SK-N-SH (cell line): ENCODE data around the gene SPRYD3. TPM values are rescaled to one million over a fixed set of nuclear protein-coding genes. Genes with fewer than 3 reads are reported as not detected.
A peak's percentile ranks its signal among the peaks of the same experiment; 100 is the strongest.

Experiments
- CTCF ChIA-PET: fragments of 300-600, 350-600 bp; formaldehyde crosslinking; extraction: SDS; loops from one replicate; lab custom pipeline; 2021; lab: Yijun Ruan, JAX
- POLR2A ChIA-PET: fragments of 350-600 bp; sonication (Branson Sonifier 250); formaldehyde crosslinking; extraction: SDS; loops from one replicate; lab custom pipeline; 2020; ENCODE audit warnings: antibody characterized with exemption, inconsistent platforms; lab: Yijun Ruan, JAX
- DNase-seq: peaks from one replicate; pipeline ENCODE4 v3.0.0; 2012
- H2AFZ ChIP-seq: fragments of 200-600 bp; sonication (generic); 2 replicates; pipeline ENCODE4 v1.8.1; 2016; ENCODE audit warnings: antibody characterized with exemption, mild to moderate bottlenecking, low read depth
- H3F3A ChIP-seq: fragments of 200-600 bp; sonication (generic); replicated peaks from 2 replicates; pipeline ENCODE3; 2016; ENCODE audit warnings: antibody characterized with exemption, mild to moderate bottlenecking; ENCODE audit not compliant: insufficient read depth
- H3K27ac ChIP-seq, 2 experiments: fragments of 200-500 bp in 1 of 2; fragments of 200-600 bp in 1 of 2; sonication (Bioruptor generic) in 1 of 2; sonication (generic), shearing (Covaris generic) in 1 of 2; 2 replicates each; pipeline versions ENCODE4 v1.5.1 to v1.6.1; 2014 to 2016; ENCODE audit warnings: low read depth in 2 of 2, inconsistent platforms in 1 of 2, low read length in 1 of 2, mild to moderate bottlenecking in 1 of 2, mixed read lengths in 1 of 2
- H3K27me3 ChIP-seq: fragments of 200-600 bp; sonication (generic), shearing (Covaris generic); 2 replicates; pipeline ENCODE4 v1.6.1; 2016; ENCODE audit warnings: mixed run types; ENCODE audit not compliant: insufficient read depth
- H3K36me3 ChIP-seq, 2 experiments: fragments of 200-500 bp in 1 of 2; fragments of 200-600 bp in 1 of 2; sonication (Bioruptor generic) in 1 of 2; sonication (generic) in 1 of 2; replicated peaks in 1 of 2; 2 replicates each; pipeline versions ENCODE3 to v1.5.1; 2014 to 2016; ENCODE audit warnings: low read length in 1 of 2, mild to moderate bottlenecking in 1 of 2; ENCODE audit not compliant: insufficient read depth in 2 of 2, control insufficient read depth in 1 of 2
- H3K4me1 ChIP-seq, 2 experiments: fragments of 200-500 bp in 1 of 2; fragments of 200-600 bp in 1 of 2; sonication (Bioruptor generic) in 1 of 2; sonication (generic), shearing (Covaris generic) in 1 of 2; 2 replicates each; pipeline versions ENCODE4 v1.5.1 to v1.6.1; 2014 to 2016; ENCODE audit warnings: low read depth in 1 of 2, low read length in 1 of 2, mixed run types in 1 of 2; ENCODE audit not compliant: insufficient read depth in 2 of 2, control insufficient read depth in 1 of 2
- H3K4me2 ChIP-seq: fragments of 200-600 bp; sonication (generic), shearing (Covaris generic); 2 replicates; pipeline ENCODE4 v1.6.1; 2017; ENCODE audit warnings: mixed run types
- H3K4me3 ChIP-seq, 2 experiments: fragments of 200-500 bp in 1 of 2; fragments of 200-600 bp in 1 of 2; sonication (Bioruptor generic) in 1 of 2; sonication (generic), shearing (Covaris generic) in 1 of 2; 2 replicates each; pipeline versions ENCODE4 v1.5.1 to v1.8.1; 2014 to 2016; ENCODE audit warnings: low read depth in 2 of 2, inconsistent platforms in 1 of 2, low read length in 1 of 2, mild to moderate bottlenecking in 1 of 2, mixed read lengths in 1 of 2, moderate library complexity in 1 of 2
- H3K79me2 ChIP-seq: fragments of 200-600 bp; sonication (generic); 2 replicates; pipeline ENCODE4 v1.8.1; 2017; ENCODE audit warnings: mild to moderate bottlenecking; ENCODE audit not compliant: insufficient read depth
- H3K9ac ChIP-seq: fragments of 200-600 bp; sonication (generic); 2 replicates; pipeline ENCODE4 v1.6.1; 2017; ENCODE audit warnings: mixed run types
- H3K9me2 ChIP-seq: fragments of 200-600 bp; sonication (generic); 2 replicates; pipeline ENCODE4 v1.6.1; 2017; ENCODE audit warnings: mixed run types
- H3K9me3 ChIP-seq: fragments of 200-600 bp; sonication (generic); 2 replicates; pipeline ENCODE4 v1.6.1; 2017; ENCODE audit warnings: mixed run types, mild to moderate bottlenecking, moderate library complexity
- H4K20me1 ChIP-seq: fragments of 200-600 bp; sonication (generic); 2 replicates; pipeline ENCODE4 v1.6.1; 2017; ENCODE audit warnings: mild to moderate bottlenecking, mixed run types; ENCODE audit not compliant: insufficient read depth
- CHD2 ChIP-seq: fragments of 150-350 bp; IDR thresholded peaks from 2 replicates; pipeline ENCODE4 v1.6.1; 2018; ENCODE audit warnings: low read length; ENCODE audit not compliant: partially characterized antibody
- ELF1 ChIP-seq: IDR thresholded peaks from 2 replicates; pipeline ENCODE4 v1.4.0; 2012
- EP300 ChIP-seq, 2 experiments: IDR thresholded peaks; 2 replicates each; pipeline versions ENCODE4 v1.4.0 to v1.6.1; 2012; ENCODE audit warnings: borderline replicate concordance in 1 of 2, low read depth in 1 of 2, low read length in 1 of 2
- EZH2phosphoT487 ChIP-seq: fragments of 200-600 bp; sonication (generic); IDR thresholded peaks from 2 replicates; pipeline ENCODE4 v1.6.1; 2017; ENCODE audit warnings: low read depth, mixed run types, mild to moderate bottlenecking, antibody characterized with exemption, moderate library complexity, borderline replicate concordance
- FOXJ3 ChIP-seq: sonication (generic); formaldehyde crosslinking; IDR thresholded peaks from 2 replicates; pipeline ENCODE4 v1.5.1; 2020; ENCODE audit warnings: mild to moderate bottlenecking, missing genetic modification reagents
- GABPA ChIP-seq: IDR thresholded peaks from 2 replicates; pipeline ENCODE4 v1.4.0; 2012; ENCODE audit warnings: low read depth, mild to moderate bottlenecking
- MEF2A ChIP-seq: IDR thresholded peaks from 2 replicates; pipeline ENCODE4 v1.4.0; 2012; ENCODE audit warnings: low read depth, borderline replicate concordance
- MXI1 ChIP-seq: IDR thresholded peaks from 2 replicates; pipeline ENCODE4 v1.6.1; 2012; ENCODE audit warnings: mild to moderate bottlenecking, low read depth, low read length, improper control_type of control experiment
- NFIC ChIP-seq: IDR thresholded peaks from 2 replicates; pipeline ENCODE4 v1.4.0; 2012; ENCODE audit warnings: borderline replicate concordance
- NRF1 ChIP-seq: IDR thresholded peaks from 2 replicates; pipeline ENCODE4 v1.6.1; 2012; ENCODE audit warnings: low read depth, mild to moderate bottlenecking, low read length
- POLR2AphosphoS5 ChIP-seq: IDR thresholded peaks from 2 replicates; pipeline ENCODE4 v1.6.1; 2012; ENCODE audit warnings: low read depth, low read length
- RFX5 ChIP-seq: IDR thresholded peaks from 2 replicates; pipeline ENCODE4 v1.6.1; 2012; ENCODE audit warnings: mild to moderate bottlenecking, improper control_type of control experiment, low read length
- RXRA ChIP-seq: IDR thresholded peaks from 2 replicates; pipeline ENCODE4 v1.4.0; 2012; ENCODE audit warnings: low read depth, mild to moderate bottlenecking, borderline replicate concordance
- TAF1 ChIP-seq: IDR thresholded peaks from 2 replicates; pipeline ENCODE4 v1.6.1; 2012; ENCODE audit warnings: low read depth, mild to moderate bottlenecking, low read length, moderate library complexity, borderline replicate concordance
- TCF12 ChIP-seq: IDR thresholded peaks from 2 replicates; pipeline ENCODE4 v1.4.0; 2012
- TEAD4 ChIP-seq: IDR thresholded peaks from 2 replicates; pipeline ENCODE4 v1.4.0; 2012; ENCODE audit warnings: mild to moderate bottlenecking, borderline replicate concordance; ENCODE audit not compliant: insufficient read depth
- YY1 ChIP-seq: IDR thresholded peaks from 2 replicates; pipeline ENCODE4 v1.4.0; 2012; ENCODE audit warnings: low read depth, mild to moderate bottlenecking
- WGBS: methylation state at CpG from one replicate; pipeline ENCODE4 v1.1.6; 2017; ENCODE audit warnings: low lambda C conversion rate; 5-methylcytosine and 5-hydroxymethylcytosine counted together
- polyA plus RNA-seq, 3 experiments: library from polyadenylated mRNA; depleted of rRNA; stranded (reverse); fragments of >200 nt; gene quantifications; 2 replicates each; pipeline ENCODE4 v1.2.3, GENCODE V29; 2012
- TF ChIP-seq, protein P1 (sequence below): IDR thresholded peaks from 2 replicates; pipeline ENCODE4; 2012
- TF ChIP-seq, protein P2 (sequence below): IDR thresholded peaks from 2 replicates; pipeline ENCODE4 v1.6.1; 2012; ENCODE audit warnings: mild to moderate bottlenecking, low read depth, low read length, moderate library complexity
- TF ChIP-seq, protein P3 (sequence below): IDR thresholded peaks from 2 replicates; pipeline ENCODE4 v1.4.0; 2012; ENCODE audit warnings: low read depth
- TF ChIP-seq, protein P4 (sequence below): fragments of 150-350 bp; IDR thresholded peaks from 2 replicates; pipeline ENCODE4 v1.6.1; 2016; ENCODE audit warnings: mild to moderate bottlenecking, low read depth, low read length
- TF ChIP-seq, protein P5 (sequence below): fragments of 150-350 bp; IDR thresholded peaks from 2 replicates; pipeline ENCODE4 v1.6.1; 2017; ENCODE audit warnings: antibody characterized with exemption, low read length, low read depth, borderline replicate concordance

SPRYD3 gene, protein sequence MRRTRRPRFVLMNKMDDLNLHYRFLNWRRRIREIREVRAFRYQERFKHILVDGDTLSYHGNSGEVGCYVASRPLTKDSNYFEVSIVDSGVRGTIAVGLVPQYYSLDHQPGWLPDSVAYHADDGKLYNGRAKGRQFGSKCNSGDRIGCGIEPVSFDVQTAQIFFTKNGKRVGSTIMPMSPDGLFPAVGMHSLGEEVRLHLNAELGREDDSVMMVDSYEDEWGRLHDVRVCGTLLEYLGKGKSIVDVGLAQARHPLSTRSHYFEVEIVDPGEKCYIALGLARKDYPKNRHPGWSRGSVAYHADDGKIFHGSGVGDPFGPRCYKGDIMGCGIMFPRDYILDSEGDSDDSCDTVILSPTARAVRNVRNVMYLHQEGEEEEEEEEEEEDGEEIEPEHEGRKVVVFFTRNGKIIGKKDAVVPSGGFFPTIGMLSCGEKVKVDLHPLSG
- 20.3 and 25.8 TPM in 2 replicates for polyA plus RNA-seq (2012; rRNA removed)
- 14.7 and 19.4 TPM in 2 replicates for polyA plus RNA-seq (2012; cell fraction: cytosol; rRNA removed)
- 20.4 and 23.9 TPM in 2 replicates for polyA plus RNA-seq (2012; cell fraction: nucleus; rRNA removed)

DNA sequence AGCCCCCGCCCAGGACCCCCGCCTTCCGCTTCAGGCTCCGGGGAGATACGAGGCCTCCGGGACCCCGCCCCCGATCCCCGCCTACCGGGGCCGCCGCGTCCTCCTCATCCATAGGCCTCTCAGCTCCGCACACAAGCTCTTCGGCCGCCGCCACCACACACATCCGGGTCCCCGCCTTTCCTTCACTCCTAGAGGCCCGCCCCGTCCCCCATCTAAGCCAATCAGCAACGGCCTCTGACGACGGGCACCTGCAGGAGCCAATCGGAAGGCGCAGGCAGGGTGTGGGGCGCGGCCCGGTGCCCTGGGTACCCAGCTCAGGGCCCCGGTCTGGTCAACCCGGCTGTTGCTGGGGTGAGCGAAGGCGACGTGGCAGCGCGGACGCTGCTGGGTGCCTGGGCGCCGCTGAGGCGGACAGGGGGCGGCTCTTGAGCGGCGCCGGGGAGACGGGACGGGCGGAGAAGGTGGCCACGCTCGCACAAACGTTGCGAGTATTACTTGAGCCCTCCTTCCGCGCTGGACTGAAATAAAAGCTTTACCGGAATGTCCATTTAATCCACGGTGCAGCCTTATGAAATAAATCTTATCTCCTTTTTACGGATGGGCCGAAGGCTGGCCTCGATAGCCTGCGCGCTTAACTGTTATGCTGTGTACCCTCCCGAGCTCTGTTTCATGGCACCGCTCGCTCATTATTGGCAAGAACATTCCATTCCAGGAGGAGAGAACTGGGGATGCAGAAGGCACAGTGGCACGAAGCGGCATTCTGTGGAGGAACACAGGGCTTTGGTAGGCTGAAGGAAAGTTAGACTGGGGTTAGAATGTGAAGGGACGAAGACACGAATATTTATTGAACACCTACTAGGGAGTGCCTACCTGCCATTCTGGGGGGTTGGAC, at the start of gene SPRYD3:
TSS of gene SPRYD3 (minus strand) at position 165 of the 892 bp plus-strand sequence. CDS start at position 108, 57 bp downstream.
- H3K9ac ChIP-seq: peak within 1 kb of the TSS; percentile 83
- ChIA-PET POLR2A (interaction anchor here (0.5 to 2.0 kb wide), 11 partner anchors 10 to 101 kb away, joined by 3 to 10 read pairs (median 4); partner anchors contain the start of genes CSAD, IGFBP6, SOAT2 and ZNF740), CTCF (interaction anchor here (0.6 to 8.8 kb wide), 11 partner anchors 11 to 172 kb away, joined by 3 to 130 read pairs (median 5); partner anchors contain the start of gene IGFBP6)
- H3K4me3 ChIP-seq: peak within 1 kb of the TSS; percentile 55 to 72
- H3K27ac ChIP-seq: peak within 1 kb of the TSS; percentile 94 to 96
- H3F3A ChIP-seq: peaks cover 24% of the 10 kb centered on the region
- H3K79me2 ChIP-seq: peaks cover 35% of the 10 kb centered on the region
- no peaks in the 10 kb centered on the region for H3K9me2 ChIP-seq
- H3K9me3 ChIP-seq: no peaks in the 10 kb centered on the region
- DNase-seq: peak; percentile 100
- H2AFZ ChIP-seq: peak within 1 kb of the TSS; percentile 68
- H4K20me1 ChIP-seq: no peaks in the 10 kb centered on the region
- peak within 1 kb of the TSS; percentile 99 for H3K4me2 ChIP-seq
- 6% methylated on average over 36 of the region's 67 CpGs for WGBS
- H3K4me1 ChIP-seq: peaks cover 7 to 14% of the 10 kb centered on the region in 2 experiments; a peak in 2 of 4 replicates
- no peaks in the 10 kb centered on the region for H3K27me3 ChIP-seq
- peaks cover 15 to 20% of the 10 kb centered on the region in 2 experiments for H3K36me3 ChIP-seq
- TF ChIP-seq RFX5 (peak; percentile 86), MEF2A (no peak), GABPA (peak; percentile 54), MXI1 (no peak; the same call in 1 of the 2 replicates), POLR2AphosphoS5 (peak; percentile 88), CHD2 (peak; percentile 91), NRF1 (no peak), TAF1 (peak; percentile 68; the same call in 1 of the 2 replicates), FOXJ3 (no peak), EP300 (IDR thresholded peaks at IDR 0.05; ENCODE audit: borderline replicate concordance in 1 of 2, low read depth in 1 of 2, low read length in 1 of 2) (no peak; a peak in 1 of 4 replicates), EZH2phosphoT487 (no peak), TEAD4 (0 out of 2 replicates have a peak, but pooled peaks have one; percentile 6), TCF12 (no peak; the same call in 1 of the 2 replicates), RXRA (0 out of 2 replicates have a peak, but pooled peaks have one; percentile 17), YY1 (0 out of 2 replicates have a peak, but pooled peaks have one; percentile 59), NFIC (no peak), ELF1 (peak; percentile 73)
- TF ChIP-seq, protein P1, sequence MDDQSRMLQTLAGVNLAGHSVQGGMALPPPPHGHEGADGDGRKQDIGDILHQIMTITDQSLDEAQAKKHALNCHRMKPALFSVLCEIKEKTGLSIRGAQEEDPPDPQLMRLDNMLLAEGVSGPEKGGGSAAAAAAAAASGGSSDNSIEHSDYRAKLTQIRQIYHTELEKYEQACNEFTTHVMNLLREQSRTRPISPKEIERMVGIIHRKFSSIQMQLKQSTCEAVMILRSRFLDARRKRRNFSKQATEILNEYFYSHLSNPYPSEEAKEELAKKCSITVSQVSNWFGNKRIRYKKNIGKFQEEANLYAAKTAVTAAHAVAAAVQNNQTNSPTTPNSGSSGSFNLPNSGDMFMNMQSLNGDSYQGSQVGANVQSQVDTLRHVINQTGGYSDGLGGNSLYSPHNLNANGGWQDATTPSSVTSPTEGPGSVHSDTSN: peak; percentile 100
- TF ChIP-seq, protein P2, sequence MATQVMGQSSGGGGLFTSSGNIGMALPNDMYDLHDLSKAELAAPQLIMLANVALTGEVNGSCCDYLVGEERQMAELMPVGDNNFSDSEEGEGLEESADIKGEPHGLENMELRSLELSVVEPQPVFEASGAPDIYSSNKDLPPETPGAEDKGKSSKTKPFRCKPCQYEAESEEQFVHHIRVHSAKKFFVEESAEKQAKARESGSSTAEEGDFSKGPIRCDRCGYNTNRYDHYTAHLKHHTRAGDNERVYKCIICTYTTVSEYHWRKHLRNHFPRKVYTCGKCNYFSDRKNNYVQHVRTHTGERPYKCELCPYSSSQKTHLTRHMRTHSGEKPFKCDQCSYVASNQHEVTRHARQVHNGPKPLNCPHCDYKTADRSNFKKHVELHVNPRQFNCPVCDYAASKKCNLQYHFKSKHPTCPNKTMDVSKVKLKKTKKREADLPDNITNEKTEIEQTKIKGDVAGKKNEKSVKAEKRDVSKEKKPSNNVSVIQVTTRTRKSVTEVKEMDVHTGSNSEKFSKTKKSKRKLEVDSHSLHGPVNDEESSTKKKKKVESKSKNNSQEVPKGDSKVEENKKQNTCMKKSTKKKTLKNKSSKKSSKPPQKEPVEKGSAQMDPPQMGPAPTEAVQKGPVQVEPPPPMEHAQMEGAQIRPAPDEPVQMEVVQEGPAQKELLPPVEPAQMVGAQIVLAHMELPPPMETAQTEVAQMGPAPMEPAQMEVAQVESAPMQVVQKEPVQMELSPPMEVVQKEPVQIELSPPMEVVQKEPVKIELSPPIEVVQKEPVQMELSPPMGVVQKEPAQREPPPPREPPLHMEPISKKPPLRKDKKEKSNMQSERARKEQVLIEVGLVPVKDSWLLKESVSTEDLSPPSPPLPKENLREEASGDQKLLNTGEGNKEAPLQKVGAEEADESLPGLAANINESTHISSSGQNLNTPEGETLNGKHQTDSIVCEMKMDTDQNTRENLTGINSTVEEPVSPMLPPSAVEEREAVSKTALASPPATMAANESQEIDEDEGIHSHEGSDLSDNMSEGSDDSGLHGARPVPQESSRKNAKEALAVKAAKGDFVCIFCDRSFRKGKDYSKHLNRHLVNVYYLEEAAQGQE: 0 out of 2 replicates have a peak, but pooled peaks have one; percentile 6
- TF ChIP-seq, protein P3, sequence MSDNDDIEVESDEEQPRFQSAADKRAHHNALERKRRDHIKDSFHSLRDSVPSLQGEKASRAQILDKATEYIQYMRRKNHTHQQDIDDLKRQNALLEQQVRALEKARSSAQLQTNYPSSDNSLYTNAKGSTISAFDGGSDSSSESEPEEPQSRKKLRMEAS: peak; percentile 63; the same call in 1 of the 2 replicates
- TF ChIP-seq, protein P4, sequence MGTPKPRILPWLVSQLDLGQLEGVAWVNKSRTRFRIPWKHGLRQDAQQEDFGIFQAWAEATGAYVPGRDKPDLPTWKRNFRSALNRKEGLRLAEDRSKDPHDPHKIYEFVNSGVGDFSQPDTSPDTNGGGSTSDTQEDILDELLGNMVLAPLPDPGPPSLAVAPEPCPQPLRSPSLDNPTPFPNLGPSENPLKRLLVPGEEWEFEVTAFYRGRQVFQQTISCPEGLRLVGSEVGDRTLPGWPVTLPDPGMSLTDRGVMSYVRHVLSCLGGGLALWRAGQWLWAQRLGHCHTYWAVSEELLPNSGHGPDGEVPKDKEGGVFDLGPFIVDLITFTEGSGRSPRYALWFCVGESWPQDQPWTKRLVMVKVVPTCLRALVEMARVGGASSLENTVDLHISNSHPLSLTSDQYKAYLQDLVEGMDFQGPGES: peak; percentile 95
- TF ChIP-seq, protein P5, sequence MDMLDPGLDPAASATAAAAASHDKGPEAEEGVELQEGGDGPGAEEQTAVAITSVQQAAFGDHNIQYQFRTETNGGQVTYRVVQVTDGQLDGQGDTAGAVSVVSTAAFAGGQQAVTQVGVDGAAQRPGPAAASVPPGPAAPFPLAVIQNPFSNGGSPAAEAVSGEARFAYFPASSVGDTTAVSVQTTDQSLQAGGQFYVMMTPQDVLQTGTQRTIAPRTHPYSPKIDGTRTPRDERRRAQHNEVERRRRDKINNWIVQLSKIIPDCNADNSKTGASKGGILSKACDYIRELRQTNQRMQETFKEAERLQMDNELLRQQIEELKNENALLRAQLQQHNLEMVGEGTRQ: no peak
